H9 (cell line): ENCODE results near the gene HTRA1. TPM values are rescaled to one million over a fixed set of nuclear protein-coding genes. Genes with fewer than 3 reads are reported as not detected.

Source experiments
- DNase-seq: peaks from one replicate; pipeline ENCODE4 v3.0.0-alpha.2; 2017
- H2AFZ ChIP-seq: one replicate; pipeline ENCODE4 v1.6.1; 2013; ENCODE audit warnings: mild to moderate bottlenecking, low read length, control low read depth, moderate library complexity
- H2AK5ac ChIP-seq: 2 replicates; pipeline ENCODE4 v1.6.1; 2013; ENCODE audit warnings: low read length, control low read depth, mixed read lengths; ENCODE audit not compliant: insufficient read length
- H2BK120ac ChIP-seq: one replicate; pipeline ENCODE4 v1.6.1; 2013; ENCODE audit warnings: low read depth, mild to moderate bottlenecking, low read length, control low read depth, inconsistent platforms; ENCODE audit not compliant: poor library complexity, severe bottlenecking
- H2BK12ac ChIP-seq: 2 replicates; pipeline ENCODE4 v1.6.1; 2013; ENCODE audit warnings: low read length, control low read depth, mixed read lengths, low read depth; ENCODE audit not compliant: insufficient read length
- H2BK15ac ChIP-seq: 2 replicates; pipeline ENCODE4 v1.6.1; 2013; ENCODE audit warnings: low read depth, low read length, control low read depth
- H2BK20ac ChIP-seq: one replicate; pipeline ENCODE4 v1.6.1; 2013; ENCODE audit warnings: low read depth, mild to moderate bottlenecking, low read length, control low read depth, inconsistent platforms; ENCODE audit not compliant: poor library complexity, severe bottlenecking
- H2BK5ac ChIP-seq: 2 replicates; pipeline ENCODE4 v1.6.1; 2013; ENCODE audit warnings: low read length, control low read depth, mixed read lengths; ENCODE audit not compliant: insufficient read length
- H3K14ac ChIP-seq: 2 replicates; pipeline ENCODE4 v1.6.1; 2013; ENCODE audit warnings: low read length, control low read depth; ENCODE audit not compliant: insufficient read depth
- H3K18ac ChIP-seq: 2 replicates; pipeline ENCODE4 v1.6.1; 2013; ENCODE audit warnings: low read depth, mild to moderate bottlenecking, mixed read lengths, low read length, control low read depth; ENCODE audit not compliant: insufficient read length
- H3K23ac ChIP-seq: 2 replicates; pipeline ENCODE4 v1.6.1; 2013; ENCODE audit warnings: low read length, control low read depth, mixed read lengths, low read depth; ENCODE audit not compliant: insufficient read length
- H3K23me2 ChIP-seq: 2 replicates; pipeline ENCODE4 v1.6.1; 2013; ENCODE audit warnings: low read depth, mild to moderate bottlenecking, mixed read lengths, low read length, control low read depth; ENCODE audit not compliant: insufficient read length, poor library complexity, severe bottlenecking
- H3K27ac ChIP-seq: 2 replicates; pipeline ENCODE4 v1.5.1; 2013; ENCODE audit warnings: low read length, control low read depth, mixed read lengths, low read depth; ENCODE audit not compliant: insufficient read length
- H3K27me3 ChIP-seq: 2 replicates; pipeline ENCODE4 v1.6.1; 2013; ENCODE audit warnings: low read length, control low read depth, inconsistent platforms; ENCODE audit not compliant: insufficient read depth
- H3K4ac ChIP-seq: 2 replicates; pipeline ENCODE4 v1.6.1; 2013; ENCODE audit warnings: low read depth, mild to moderate bottlenecking, control low read depth, inconsistent platforms, low read length, moderate library complexity
- H3K4me1 ChIP-seq: 2 replicates; pipeline ENCODE4 v1.6.1; 2013; ENCODE audit warnings: low read length, control low read depth, inconsistent platforms; ENCODE audit not compliant: insufficient read depth
- H3K4me2 ChIP-seq: 2 replicates; pipeline ENCODE4 v1.6.1; 2013; ENCODE audit warnings: low read length, control low read depth, mixed read lengths; ENCODE audit not compliant: insufficient read length, insufficient read depth
- H3K56ac ChIP-seq: 2 replicates; pipeline ENCODE4 v1.6.1; 2013; ENCODE audit warnings: low read depth, mild to moderate bottlenecking, mixed read lengths, low read length, control low read depth; ENCODE audit not compliant: insufficient read length
- H3K79me1 ChIP-seq: 2 replicates; pipeline ENCODE4 v1.6.1; 2013; ENCODE audit warnings: low read depth, mild to moderate bottlenecking, moderate library complexity, low read length, control low read depth, inconsistent platforms; ENCODE audit not compliant: insufficient read depth, poor library complexity, severe bottlenecking
- H3K79me2 ChIP-seq: 2 replicates; pipeline ENCODE4 v1.6.1; 2013; ENCODE audit warnings: low read length, control low read depth, inconsistent platforms; ENCODE audit not compliant: insufficient read depth
- H3K9ac ChIP-seq: 2 replicates; pipeline ENCODE4 v1.6.1; 2013; ENCODE audit warnings: low read length, control low read depth, mixed read lengths; ENCODE audit not compliant: insufficient read length; ENCODE audit errors: extremely low read depth
- H3K9me3 ChIP-seq: one replicate; pipeline ENCODE4 v1.6.1; 2013; ENCODE audit warnings: low read depth, low read length, inconsistent platforms; ENCODE audit not compliant: control insufficient read depth
- H3T11ph ChIP-seq: one replicate; pipeline ENCODE4 v1.6.1; 2013; ENCODE audit warnings: mild to moderate bottlenecking, low read length, control low read depth, inconsistent platforms
- H4K20me1 ChIP-seq: one replicate; pipeline ENCODE4 v1.6.1; 2013; ENCODE audit not compliant: control insufficient read depth, insufficient read length, insufficient read depth
- H4K5ac ChIP-seq: 2 replicates; pipeline ENCODE4 v1.6.1; 2013; ENCODE audit warnings: low read depth, mild to moderate bottlenecking, mixed read lengths, low read length, control low read depth; ENCODE audit not compliant: insufficient read length
- H4K8ac ChIP-seq: replicated peaks from 2 replicates; pipeline ENCODE4 v1.6.1; 2013; ENCODE audit warnings: low read length, control low read depth, mixed read lengths, low read depth; ENCODE audit not compliant: insufficient read length
- H4K91ac ChIP-seq: 2 replicates; pipeline ENCODE4 v1.6.1; 2013; ENCODE audit warnings: low read depth, mild to moderate bottlenecking, moderate library complexity, mixed read lengths, low read length, control low read depth; ENCODE audit not compliant: insufficient read length
- H3K27ac Mint-ChIP-seq, 3 experiments: 2 replicates in 2 of 3; 3 replicates in 1 of 3; pipeline ENCODE4 v1.8.0; 2020 to 2021; ENCODE audit warnings: mixed read lengths in 3 of 3, mild to moderate bottlenecking in 1 of 3, moderate library complexity in 1 of 3
- H3K27me3 Mint-ChIP-seq: 2 replicates; pipeline ENCODE4 v1.8.0; 2021; ENCODE audit warnings: low read depth, mild to moderate bottlenecking, moderate library complexity, mixed read lengths
- H3K36me3 Mint-ChIP-seq, 3 experiments: 2 replicates in 2 of 3; 3 replicates in 1 of 3; pipeline ENCODE4 v1.8.0; 2020 to 2021; ENCODE audit warnings: low read depth in 3 of 3, mixed read lengths in 3 of 3; ENCODE audit not compliant: insufficient read depth in 1 of 3
- H3K4me1 Mint-ChIP-seq, 2 experiments: 2 replicates each; pipeline ENCODE4 v1.8.0; 2020; ENCODE audit warnings: mixed read lengths in 2 of 2
- H3K4me3 Mint-ChIP-seq, 2 experiments: 2 replicates in 1 of 2; 3 replicates in 1 of 2; pipeline ENCODE4 v1.8.0; 2020 to 2021; ENCODE audit warnings: mild to moderate bottlenecking in 2 of 2, mixed read lengths in 2 of 2, moderate library complexity in 1 of 2
- H3K9me3 Mint-ChIP-seq, 2 experiments: 2 replicates in 1 of 2; 3 replicates in 1 of 2; pipeline ENCODE4 v1.8.0; 2020; ENCODE audit warnings: mild to moderate bottlenecking in 2 of 2, mixed read lengths in 2 of 2, moderate library complexity in 1 of 2
- WGBS: extraction: QIAGEN DNeasy Blood & Tissue Kit; methylation state at CpG from one replicate; pipeline ENCODE4 v1.1.7; 2013; ENCODE audit warnings: missing lambda C conversion rate, low lambda C conversion rate, mixed read lengths; ENCODE audit not compliant: insufficient read length; ENCODE audit errors: extremely low coverage; 5-methylcytosine and 5-hydroxymethylcytosine counted together
- total RNA-seq: library from RNA; stranded (reverse); gene quantifications from 2 replicates; pipeline ENCODE4 v1.2.1, GENCODE V29; 2021
- TF ChIP-seq, protein P1 (sequence below): fragments of 200-600 bp; sonication (generic); conservative IDR thresholded peaks from 3 replicates; pipeline ENCODE4 v1.8.0; 2021; ENCODE audit warnings: antibody characterized with exemption, mild to moderate bottlenecking

Gene HTRA1
- total RNA-seq, 1 experiment from 2014 or later = 11.1 TPM

GRCh38 chr10:122474131-122474818 is 12.9 kb downstream of the HTRA1 start:
- peaks cover 7% of the 10 kb centered on the region for H3K27me3 Mint-ChIP-seq
- H3K9me3 Mint-ChIP-seq = no peaks in the 10 kb centered on the region
- no peaks in the 10 kb centered on the region for H3K79me1 ChIP-seq
- no peak overlapping the region for H2BK12ac ChIP-seq
- H3K9ac ChIP-seq = no peak overlapping the region
- no CpG with 5 or more reads among the region's 15 CpGs for WGBS
- H4K8ac ChIP-seq = no peak overlapping the region
- no peaks in the 10 kb centered on the region for H3K23me2 ChIP-seq
- peaks cover 11% of the 10 kb centered on the region for H3K4me1 ChIP-seq
- no peak overlapping the region for H2BK5ac ChIP-seq
- no peaks in the 10 kb centered on the region for H4K20me1 ChIP-seq
- no peak overlapping the region for H2BK120ac ChIP-seq
- H3K79me2 ChIP-seq = no peaks in the 10 kb centered on the region
- H2AK5ac ChIP-seq = no peak overlapping the region
- no peak overlapping the region for H2AFZ ChIP-seq
- H3K4me1 Mint-ChIP-seq = peaks cover 49 to 52% of the 10 kb centered on the region in 2 experiments
- no peaks in the 10 kb centered on the region for H3K36me3 Mint-ChIP-seq
- H3T11ph ChIP-seq = no peak overlapping the region
- H3K27ac Mint-ChIP-seq = peak overlapping the region in 1 of 3 experiments; percentile 27; a peak in 3 of 7 replicates
- peak overlapping the region; percentile 74; the same call in 1 of the 2 replicates for H3K14ac ChIP-seq
- no peaks in the 10 kb centered on the region for H3K27me3 ChIP-seq
- DNase-seq = no peak
- no peak overlapping the region for H4K91ac ChIP-seq
- no peak overlapping the region for H3K18ac ChIP-seq
- H2BK20ac ChIP-seq = no peak overlapping the region
- H3K4me2 ChIP-seq = no peak overlapping the region
- H3K9me3 ChIP-seq = no peaks in the 10 kb centered on the region
- no peak overlapping the region for H3K23ac ChIP-seq
- H4K5ac ChIP-seq = no peak overlapping the region
- H3K4me3 Mint-ChIP-seq = no peak overlapping the region; a peak in 1 of 5 replicates
- TF ChIP-seq, protein P1, sequence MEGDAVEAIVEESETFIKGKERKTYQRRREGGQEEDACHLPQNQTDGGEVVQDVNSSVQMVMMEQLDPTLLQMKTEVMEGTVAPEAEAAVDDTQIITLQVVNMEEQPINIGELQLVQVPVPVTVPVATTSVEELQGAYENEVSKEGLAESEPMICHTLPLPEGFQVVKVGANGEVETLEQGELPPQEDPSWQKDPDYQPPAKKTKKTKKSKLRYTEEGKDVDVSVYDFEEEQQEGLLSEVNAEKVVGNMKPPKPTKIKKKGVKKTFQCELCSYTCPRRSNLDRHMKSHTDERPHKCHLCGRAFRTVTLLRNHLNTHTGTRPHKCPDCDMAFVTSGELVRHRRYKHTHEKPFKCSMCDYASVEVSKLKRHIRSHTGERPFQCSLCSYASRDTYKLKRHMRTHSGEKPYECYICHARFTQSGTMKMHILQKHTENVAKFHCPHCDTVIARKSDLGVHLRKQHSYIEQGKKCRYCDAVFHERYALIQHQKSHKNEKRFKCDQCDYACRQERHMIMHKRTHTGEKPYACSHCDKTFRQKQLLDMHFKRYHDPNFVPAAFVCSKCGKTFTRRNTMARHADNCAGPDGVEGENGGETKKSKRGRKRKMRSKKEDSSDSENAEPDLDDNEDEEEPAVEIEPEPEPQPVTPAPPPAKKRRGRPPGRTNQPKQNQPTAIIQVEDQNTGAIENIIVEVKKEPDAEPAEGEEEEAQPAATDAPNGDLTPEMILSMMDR = no peak
- no peak overlapping the region for H3K27ac ChIP-seq
- H3K56ac ChIP-seq = no peak overlapping the region
- no peak overlapping the region for H3K4ac ChIP-seq
- no peak overlapping the region for H2BK15ac ChIP-seq
